ENCODE measurements around the gene PTPN2. TPM values are rescaled to one million over a fixed set of nuclear protein-coding genes. Genes with fewer than 3 reads are reported as not detected.

Gene PTPN2
- 10 to 100 TPM in 6 of 9 donors, 1 to 10 TPM in 3; 7.5 to 33.1 (median 10.4) TPM for total RNA-seq
- polyA plus RNA-seq: 10 to 100 TPM; 11.7 to 13.9 TPM
- long read RNA-seq, donor 1, transcript PTPN2-202 (10 exons, 1,706 nt): major isoform, 6 of 16 reads
- long read RNA-seq, donor 1, transcript PTPN2-201 (9 exons, 3,467 nt): major isoform, 6 of 16 reads
- long read RNA-seq, donor 1, partial matches to known transcripts: 2 of 16 reads
- long read RNA-seq, donor 1, other reads (novel, unspliced or antisense): 2 of 16 reads
- long read RNA-seq, donor 2, transcript PTPN2-201 (9 exons, 3,467 nt): minor isoform, 10 of 42 reads
- long read RNA-seq, donor 2, transcript PTPN2-202 (10 exons, 1,706 nt): major isoform, 25 of 42 reads
- long read RNA-seq, donor 2, partial matches to known transcripts: 4 of 42 reads
- long read RNA-seq, donor 2, other reads (novel, unspliced or antisense): 3 of 42 reads
- long read RNA-seq, donor 3, transcript PTPN2-202 (10 exons, 1,706 nt): major isoform, 10 of 16 reads
- long read RNA-seq, donor 3, partial matches to known transcripts: 0 of 16 reads
- long read RNA-seq, donor 3, other reads (novel, unspliced or antisense): 2 of 16 reads

DNA sequence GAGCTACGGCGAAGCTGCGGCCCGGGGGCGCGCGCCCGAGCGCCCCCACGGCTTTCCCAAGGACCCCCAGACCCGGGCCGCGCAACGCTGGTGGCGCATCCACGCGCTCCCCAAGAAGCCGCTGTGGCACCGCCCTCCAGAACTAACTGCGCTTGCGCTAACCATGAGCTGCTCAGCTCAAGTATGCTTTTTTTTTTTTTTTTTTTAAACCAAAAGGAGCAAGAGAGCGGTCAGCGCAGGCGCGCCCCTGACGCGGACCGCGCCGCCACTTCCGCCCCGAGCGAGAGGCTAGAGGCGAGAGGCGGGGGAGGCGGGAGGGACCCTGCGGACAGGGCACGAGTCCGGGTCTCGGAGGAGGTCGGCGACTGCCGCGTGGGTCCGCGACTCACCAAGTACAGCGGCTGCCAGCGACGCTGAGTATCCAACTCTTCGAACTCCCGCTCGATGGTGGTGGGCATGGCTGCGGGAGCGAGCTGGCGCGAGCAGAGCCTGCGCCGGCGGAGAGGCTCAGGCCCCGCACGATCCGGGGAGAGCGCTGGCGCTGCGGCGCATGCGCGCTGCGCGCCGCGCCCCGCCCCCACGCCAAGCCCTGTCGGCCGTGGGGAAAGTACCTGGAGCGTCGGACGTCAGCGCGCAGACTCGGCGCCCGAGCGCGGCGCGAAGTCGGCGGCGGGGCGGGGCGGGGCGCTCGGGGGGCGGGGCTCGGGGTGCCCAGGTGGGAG, at the start of gene PTPN2:
Gene PTPN2, minus strand, starts transcription at position 554 of the 722 bp plus-strand sequence. Its CDS starts 96 bp downstream, at position 458.
- TF ChIP-seq CTCF (IDR thresholded peaks at IDR 0.05) (no peak), POLR2A (IDR thresholded peaks at IDR 0.05) (peak in 1 of 2 donors; percentile 91)
- ATAC-seq: peak; percentile 93 to 97 (median 95)
- intact Hi-C loops (cut with DNase I): loop anchor here in 6 of 10 donors (5.0 to 10.0 kb wide), 4 partner anchors 51 to 509 kb away; partner anchors contain the start of genes SEH1L (in 5 of the 6) and AFG3L2 (in 1 of the 6)
- DNase-seq: peak; percentile 93 to 96 (median 96)
- no peaks in the 10 kb centered on the region for H3K36me3 ChIP-seq
- H3K9me3 ChIP-seq: no peaks in the 10 kb centered on the region
- peak within 1 kb of the TSS; percentile 60 to 97 (median 78) for H3K4me3 ChIP-seq
- no peaks in the 10 kb centered on the region for H3K27me3 ChIP-seq
- H3K27ac ChIP-seq: peak within 1 kb of the TSS; percentile 99 to 100 (median 100)
- 0 to 1% (median 1%) methylated on average over 31 to 97 of the region's 97 CpGs for WGBS, 4 donors
- H3K4me1 ChIP-seq: peaks cover 0 to 59% (median 13%) of the 10 kb centered on the region in 12 donors

- Histone ChIP-seq H3K36me3 (no peaks in the 10 kb centered on the region), H3K27ac (no peak overlapping the region), H3K4me3 (no peak overlapping the region), H3K4me1 (peaks cover 0 to 7% (median 0%) of the 10 kb centered on the region in 12 donors), H3K9me3 (no peaks in the 10 kb centered on the region), H3K27me3 (no peaks in the 10 kb centered on the region)
- ATAC-seq (no peak), DNase-seq (no peak)
- intact Hi-C loops (cut with DNase I): loop anchor here in 8 of 10 donors (5.0 to 10.0 kb wide), 6 partner anchors 36 to 539 kb away; partner anchors contain the start of gene PTPN2 (in 1 of the 8)
- TF ChIP-seq POLR2A (IDR thresholded peaks at IDR 0.05): no peak
- no peak for TF ChIP-seq CTCF (IDR thresholded peaks at IDR 0.05)
Measured at GRCh38 chr18:12933327-12933726, 49.3 kb upstream of the PTPN2 start.

DNA sequence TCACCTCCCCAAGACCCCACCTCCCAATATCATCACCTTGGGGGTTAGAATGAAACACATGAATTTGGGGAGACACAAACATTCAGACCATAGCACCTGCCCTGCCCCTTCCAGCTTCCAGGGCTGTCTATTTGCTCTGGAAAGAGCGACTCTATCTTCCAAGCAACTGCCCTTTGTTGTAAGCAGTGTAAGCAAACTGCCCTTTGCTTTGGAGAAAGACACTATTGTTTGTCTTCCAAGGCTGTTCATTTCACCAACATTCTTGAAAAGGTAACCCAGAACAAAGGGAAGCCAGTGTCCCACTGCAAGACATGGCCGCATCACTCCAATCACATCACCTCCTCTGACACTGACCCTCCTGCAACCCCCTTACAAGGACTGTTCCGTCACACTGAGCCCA, 46.9 kb upstream of the PTPN2 start:
- Histone ChIP-seq H3K36me3 (no peaks in the 10 kb centered on the region), H3K27me3 (no peaks in the 10 kb centered on the region), H3K4me1 (peaks cover 0 to 7% (median 0%) of the 10 kb centered on the region in 12 donors), H3K9me3 (no peaks in the 10 kb centered on the region), H3K4me3 (no peak overlapping the region), H3K27ac (no peak overlapping the region)
- no peak for DNase-seq
- TF ChIP-seq CTCF (IDR thresholded peaks at IDR 0.05): no peak
- TF ChIP-seq POLR2A (IDR thresholded peaks at IDR 0.05): no peak
- intact Hi-C loops (cut with DNase I): loop anchor here in 8 of 10 donors (5.0 to 10.0 kb wide), 6 partner anchors 34 to 536 kb away; partner anchors contain the start of gene PTPN2 (in 1 of the 8)
- WGBS, 4 donors: 93 to 96% (median 95%) methylated on average over 3 of the region's 3 CpGs
- no peak for ATAC-seq

All from heart left ventricle (tissue), 16 donors.